Transverse colon (tissue), 4 donors: ENCODE measurements around the gene ZBTB40. TPM values are rescaled to one million over a fixed set of nuclear protein-coding genes. Genes with fewer than 3 reads are reported as not detected.

Experiments used
- DNase-seq: peaks from one replicate; pipeline ENCODE4 v3.0.0-alpha.2; 2019
- H3K27ac ChIP-seq, 4 donors: fragments of 200-600 bp; sonication (generic); 2 replicates each; pipeline ENCODE4 v1.5.1; 2016 to 2018; ENCODE audit warnings: inconsistent platforms in 4 of 4
- H3K27me3 ChIP-seq: fragments of 200-600 bp; sonication (generic); 2 replicates; pipeline ENCODE4 v1.5.1; 2017; ENCODE audit warnings: inconsistent platforms
- H3K36me3 ChIP-seq, 4 donors: fragments of 200-600 bp; sonication (generic); 2 replicates each; pipeline ENCODE4 v1.5.1; 2017 to 2019; ENCODE audit warnings: inconsistent platforms in 4 of 4
- H3K4me1 ChIP-seq, 4 donors: fragments of 200-600 bp; sonication (generic); 2 replicates each; pipeline ENCODE4 v1.5.1; 2017 to 2020; ENCODE audit warnings: inconsistent platforms in 4 of 4
- H3K4me3 ChIP-seq, 4 donors: fragments of 200-600 bp; sonication (generic); 1 replicate in 1 of 4; 2 replicates in 3 of 4; pipeline versions ENCODE4 v1.5.1 to v1.6.1; 2017 to 2019; ENCODE audit warnings: inconsistent platforms in 4 of 4
- H3K9me3 ChIP-seq, 2 donors: fragments of 200-600 bp; sonication (generic); 2 replicates each; pipeline ENCODE4 v1.5.1; 2017 to 2019; ENCODE audit warnings: inconsistent platforms in 2 of 2
- CTCF ChIP-seq, 5 experiments: fragments of 200-600 bp in 3 of 5; fragments of 450-650 bp in 2 of 5; sonication (generic) in 3 of 5; IDR thresholded peaks; 1 replicate in 2 of 5; 2 replicates in 3 of 5; pipeline ENCODE4 v1.5.1; 2016 to 2017; ENCODE audit warnings: antibody characterized with exemption in 5 of 5, inconsistent platforms in 3 of 5, mild to moderate bottlenecking in 2 of 5, moderate library complexity in 1 of 5
- EP300 ChIP-seq: sonication (generic); formaldehyde crosslinking; IDR thresholded peaks from one replicate; pipeline ENCODE4 v1.6.1; 2017; ENCODE audit warnings: antibody characterized with exemption, low read depth
- POLR2A ChIP-seq: fragments of 450-650 bp; IDR thresholded peaks from one replicate; pipeline ENCODE4 v1.6.1; 2016; ENCODE audit warnings: antibody characterized with exemption, mild to moderate bottlenecking, moderate library complexity
- POLR2AphosphoS5 ChIP-seq, 3 donors: sonication (generic); formaldehyde crosslinking; IDR thresholded peaks; one replicate each; pipeline ENCODE4 v1.6.1; 2016; ENCODE audit warnings: antibody characterized with exemption in 3 of 3
- WGBS, 2 donors: methylation state at CpG; one replicate each; pipeline ENCODE4 v1.1.5; 2018; ENCODE audit warnings: low coverage in 1 of 2; 5-methylcytosine and 5-hydroxymethylcytosine counted together
- in situ Hi-C, 4 donors: fragments of 200-750 bp; cut with MboI; loops; one replicate each; pipeline versions ENCODE4 v1.15.0 to v1.15.1; 2017; ENCODE audit warnings: low sequenced_read_pairs in 3 of 4, low pct_ligation_motif_present in 1 of 4, low pct_unique_long_range_greater_than_20kb in 1 of 4
- intact Hi-C: fragments of 100-400 bp; cut with DNase I; formaldehyde crosslinking; loops from one replicate; pipeline ENCODE4 v1.15.1; 2023; ENCODE audit warnings: low total_unique reads
- total RNA-seq, 4 donors: library from RNA; depleted of rRNA; stranded (reverse); fragments of >200 nt; gene quantifications; one replicate each; pipeline ENCODE4 v1.1.0, GENCODE V29; 2016

The ZBTB40 gene
- total RNA-seq, 4 donors from 2014 or later: 17.7 to 30.3 (median 21.1) TPM

GRCh38 chr1:22530715-22531114, 79.1 kb downstream of the ZBTB40 start:
- no peaks in the 10 kb centered on the region for H3K27me3 ChIP-seq
- intact Hi-C loops: no loop called here
- no peak for DNase-seq
- 69 to 100% methylated on average over 1 to 3 of the region's 3 CpGs for WGBS, 2 donors
- TF ChIP-seq POLR2A (no peak), POLR2AphosphoS5 (IDR thresholded peaks at IDR 0.05) (no peak), CTCF (IDR thresholded peaks at IDR 0.05) (no peak), EP300 (no peak)
- H3K4me1 ChIP-seq: peaks cover 0 to 17% (median 9%) of the 10 kb centered on the region in 4 donors
- H3K36me3 ChIP-seq: peaks cover 0 to 19% (median 0%) of the 10 kb centered on the region in 4 donors
- no peaks in the 10 kb centered on the region for H3K9me3 ChIP-seq
- H3K27ac ChIP-seq: peak overlapping the region; percentile 8 to 55 (median 44)
- in situ Hi-C loops: no loop called here
- no peak overlapping the region for H3K4me3 ChIP-seq

- Histone ChIP-seq H3K27ac (peak overlapping the region in 2 of 4 donors; percentile 35 to 52), H3K27me3 (no peaks in the 10 kb centered on the region), H3K36me3 (peaks cover 0 to 14% (median 0%) of the 10 kb centered on the region in 4 donors), H3K4me1 (peaks cover 0 to 17% (median 9%) of the 10 kb centered on the region in 4 donors), H3K4me3 (no peak overlapping the region), H3K9me3 (no peaks in the 10 kb centered on the region)
- no peak for DNase-seq
- 43 to 72% methylated on average over 1 to 6 of the region's 6 CpGs for WGBS, 2 donors
- in situ Hi-C loops: no loop called here
- TF ChIP-seq POLR2A (no peak), CTCF (IDR thresholded peaks at IDR 0.05) (no peak), EP300 (no peak), POLR2AphosphoS5 (IDR thresholded peaks at IDR 0.05) (no peak)
- intact Hi-C loops: no loop called here
These were observed 79.6 kb downstream of the ZBTB40 start for GRCh38 chr1:22531251-22531650.

- no peak overlapping the region for H3K4me3 ChIP-seq
- no peak for TF ChIP-seq EP300
- TF ChIP-seq POLR2AphosphoS5 (IDR thresholded peaks at IDR 0.05): no peak
- TF ChIP-seq POLR2A: no peak
- TF ChIP-seq CTCF (IDR thresholded peaks at IDR 0.05): no peak
- no peak for DNase-seq
- WGBS, 2 donors: 81 to 88% methylated on average over 6 to 11 of the region's 11 CpGs
- H3K4me1 ChIP-seq: peaks cover 0 to 17% (median 9%) of the 10 kb centered on the region in 4 donors
- H3K9me3 ChIP-seq: no peaks in the 10 kb centered on the region
- no peaks in the 10 kb centered on the region for H3K27me3 ChIP-seq
- H3K27ac ChIP-seq: no peak overlapping the region
- no peaks in the 10 kb centered on the region for H3K36me3 ChIP-seq
- in situ Hi-C loops (no loop called here), intact Hi-C loops (no loop called here)
These were observed 81.7 kb downstream of the ZBTB40 start for GRCh38 chr1:22533244-22533895.

- H3K36me3 ChIP-seq: no peaks in the 10 kb centered on the region
- H3K9me3 ChIP-seq: no peaks in the 10 kb centered on the region
- TF ChIP-seq POLR2AphosphoS5 (IDR thresholded peaks at IDR 0.05): no peak
- no peak for TF ChIP-seq POLR2A
- TF ChIP-seq CTCF (IDR thresholded peaks at IDR 0.05): no peak
- no peak for TF ChIP-seq EP300
- no peak overlapping the region for H3K4me3 ChIP-seq
- intact Hi-C loops (no loop called here), in situ Hi-C loops (no loop called here)
- no peak for DNase-seq
- 93 to 96% methylated on average over 3 to 4 of the region's 4 CpGs for WGBS, 2 donors
- H3K27ac ChIP-seq: no peak overlapping the region
- H3K4me1 ChIP-seq: peaks cover 0 to 14% (median 8%) of the 10 kb centered on the region in 4 donors
- H3K27me3 ChIP-seq: no peaks in the 10 kb centered on the region
These were observed 83.3 kb downstream of the ZBTB40 start for GRCh38 chr1:22534951-22535350.
